H1 (cell line): ENCODE measurements around the gene EFCAB6. TPM values are rescaled to one million over a fixed set of nuclear protein-coding genes. Genes with fewer than 3 reads are reported as not detected.
A peak's percentile ranks its signal among the peaks of the same experiment; 100 is the strongest.

ENCODE experiments used
- CTCF ChIA-PET: fragments of 300-600 bp; sonication (Branson Sonifier 250); formaldehyde crosslinking; loops from one replicate; lab custom pipeline; 2021; ENCODE audit not compliant: partially characterized antibody; lab: Charles Lee
- POLR2A ChIA-PET: fragments of 300-600 bp; sonication (Branson Sonifier 250); formaldehyde crosslinking; loops from one replicate; lab custom pipeline; 2021; ENCODE audit warnings: inconsistent platforms; ENCODE audit not compliant: partially characterized antibody; lab: Charles Lee
- DNase-seq, 2 experiments: peaks; one replicate each; pipeline versions ENCODE4 v3.0.0 to v3.0.0-alpha.2; 2010 to 2022; ENCODE audit warnings: low spot score in 2 of 2, low read depth in 1 of 2, mixed read lengths in 1 of 2
- FAIRE-seq: peaks from 2 replicates; lab custom pipeline; 2011; peaks lifted over from hg19 to GRCh38; lab: Jason Lieb, UNC
- H2AFZ ChIP-seq: 2 replicates; pipeline ENCODE4 v1.8.1; 2012; ENCODE audit warnings: low read length, inconsistent platforms
- H2AK5ac ChIP-seq: 2 replicates; pipeline ENCODE4 v1.6.1; 2013; ENCODE audit warnings: low read depth, low read length
- H2BK120ac ChIP-seq: replicated peaks from 2 replicates; pipeline ENCODE3; 2013; ENCODE audit warnings: low read depth, low read length, inconsistent platforms
- H2BK12ac ChIP-seq: 2 replicates; pipeline ENCODE4 v1.6.1; 2013; ENCODE audit warnings: low read depth, low read length
- H2BK15ac ChIP-seq: 2 replicates; pipeline ENCODE4 v1.6.1; 2013; ENCODE audit warnings: low read length
- H2BK20ac ChIP-seq: 2 replicates; pipeline ENCODE4 v1.6.1; 2013; ENCODE audit warnings: low read length
- H2BK5ac ChIP-seq: 2 replicates; pipeline ENCODE4 v1.6.1; 2013; ENCODE audit warnings: low read depth, low read length
- H3K14ac ChIP-seq: 2 replicates; pipeline ENCODE4 v1.6.1; 2013; ENCODE audit warnings: inconsistent platforms; ENCODE audit not compliant: insufficient read length
- H3K18ac ChIP-seq: 2 replicates; pipeline ENCODE4 v1.6.1; 2013; ENCODE audit warnings: low read length; ENCODE audit errors: extremely low read depth
- H3K23ac ChIP-seq: 2 replicates; pipeline ENCODE4 v1.6.1; 2013; ENCODE audit warnings: inconsistent platforms; ENCODE audit not compliant: insufficient read length
- H3K23me2 ChIP-seq: 2 replicates; pipeline ENCODE4 v1.6.1; 2013; ENCODE audit warnings: low read depth, low read length
- H3K27ac ChIP-seq: 2 replicates; pipeline ENCODE4 v1.6.1; 2011; ENCODE audit warnings: low read depth, low read length, inconsistent platforms
- H3K27me3 ChIP-seq, 4 experiments: replicated peaks in 1 of 4; 1 replicate in 1 of 4; 2 replicates in 3 of 4; pipeline versions ENCODE4 v1.6.1 to v1.8.1; 2011 to 2013; ENCODE audit warnings: low read length in 3 of 4, mild to moderate bottlenecking in 3 of 4, inconsistent platforms in 2 of 4, mixed read lengths in 2 of 4, moderate library complexity in 1 of 4; ENCODE audit not compliant: control insufficient read depth in 3 of 4, insufficient read depth in 3 of 4; ENCODE audit errors: extremely low read depth in 1 of 4
- H3K36me3 ChIP-seq, 4 experiments: 2 replicates each; pipeline versions ENCODE4 v1.6.1 to v1.8.1; 2011 to 2013; ENCODE audit warnings: mild to moderate bottlenecking in 4 of 4, low read length in 3 of 4, moderate library complexity in 2 of 4, control low read depth in 1 of 4, inconsistent platforms in 1 of 4; ENCODE audit not compliant: insufficient read depth in 4 of 4, control insufficient read depth in 2 of 4
- H3K4ac ChIP-seq: replicated peaks from 2 replicates; pipeline ENCODE3; 2013; ENCODE audit warnings: low read length, low read depth, mixed read lengths, inconsistent platforms; ENCODE audit not compliant: insufficient read length
- H3K4me1 ChIP-seq, 4 experiments: replicated peaks in 1 of 4; 1 replicate in 1 of 4; 2 replicates in 3 of 4; pipeline versions ENCODE4 v1.6.1 to v1.8.1; 2011 to 2013; ENCODE audit warnings: low read length in 3 of 4, inconsistent platforms in 2 of 4, mixed read lengths in 1 of 4; ENCODE audit not compliant: insufficient read depth in 4 of 4, control insufficient read depth in 3 of 4
- H3K4me2 ChIP-seq, 2 experiments: 2 replicates each; pipeline versions ENCODE4 v1.6.1 to v1.8.1; 2011 to 2013; ENCODE audit warnings: low read depth in 2 of 2, low read length in 2 of 2, control low read depth in 1 of 2, inconsistent platforms in 1 of 2, mild to moderate bottlenecking in 1 of 2; ENCODE audit not compliant: insufficient read depth in 1 of 2
- H3K4me3 ChIP-seq, 4 experiments: fragments of 200-600, 300-600 bp in 1 of 4; sonication (generic), shearing (Covaris generic), sonication (Bioruptor Twin) in 1 of 4; 2 replicates each; pipeline versions ENCODE4 v1.5.1 to v1.8.1; 2011 to 2016; ENCODE audit warnings: low read length in 4 of 4, low read depth in 3 of 4, control low read depth in 2 of 4, inconsistent platforms in 2 of 4, mild to moderate bottlenecking in 2 of 4, mixed read lengths in 1 of 4, moderate library complexity in 1 of 4; ENCODE audit not compliant: insufficient read depth in 2 of 4; ENCODE audit errors: extremely low read depth in 1 of 4
- H3K56ac ChIP-seq: replicated peaks from 2 replicates; pipeline ENCODE3; 2013; ENCODE audit warnings: low read depth, mild to moderate bottlenecking, mixed read lengths, low read length, inconsistent platforms; ENCODE audit not compliant: insufficient read length
- H3K79me1 ChIP-seq: 2 replicates; pipeline ENCODE4 v1.6.1; 2013; ENCODE audit warnings: low read depth, low read length, control low read depth
- H3K79me2 ChIP-seq, 2 experiments: 2 replicates each; pipeline versions ENCODE4 v1.6.1 to v1.8.1; 2012 to 2013; ENCODE audit warnings: low read length in 2 of 2, mild to moderate bottlenecking in 2 of 2, inconsistent platforms in 1 of 2; ENCODE audit not compliant: insufficient read depth in 2 of 2, control insufficient read depth in 1 of 2
- H3K9ac ChIP-seq, 4 experiments: replicated peaks in 1 of 4; 1 replicate in 1 of 4; 2 replicates in 3 of 4; pipeline versions ENCODE4 v1.6.1 to v1.8.1; 2011 to 2013; ENCODE audit warnings: low read depth in 3 of 4, low read length in 3 of 4, control low read depth in 2 of 4, mild to moderate bottlenecking in 2 of 4, moderate library complexity in 2 of 4, inconsistent platforms in 1 of 4; ENCODE audit errors: extremely low read depth in 1 of 4
- H3K9me3 ChIP-seq, 2 experiments: 2 replicates each; pipeline versions ENCODE4 v1.6.1 to v1.8.1; 2012 to 2013; ENCODE audit warnings: mild to moderate bottlenecking in 2 of 2, moderate library complexity in 2 of 2, control low read depth in 1 of 2, inconsistent platforms in 1 of 2, low read depth in 1 of 2, low read length in 1 of 2, mixed read lengths in 1 of 2; ENCODE audit not compliant: insufficient read depth in 2 of 2
- H4K20me1 ChIP-seq, 2 experiments: replicated peaks in 1 of 2; 2 replicates each; pipeline versions ENCODE3 to v1.8.1; 2011 to 2013; ENCODE audit warnings: inconsistent platforms in 2 of 2, low read length in 2 of 2, mild to moderate bottlenecking in 1 of 2; ENCODE audit not compliant: insufficient read depth in 2 of 2, control insufficient read depth in 1 of 2
- H4K5ac ChIP-seq: 2 replicates; pipeline ENCODE4 v1.6.1; 2013; ENCODE audit warnings: low read length, low read depth, mixed read lengths, inconsistent platforms; ENCODE audit not compliant: insufficient read length
- H4K8ac ChIP-seq: 2 replicates; pipeline ENCODE4 v1.8.0; 2013; ENCODE audit warnings: mild to moderate bottlenecking, moderate library complexity, low read length, inconsistent platforms; ENCODE audit not compliant: insufficient read depth; ENCODE audit errors: extremely low read depth
- H4K91ac ChIP-seq: replicated peaks from 2 replicates; pipeline ENCODE3; 2013; ENCODE audit warnings: low read length, mixed read lengths, inconsistent platforms; ENCODE audit not compliant: insufficient read length
- BCL11A ChIP-seq, 2 experiments: IDR thresholded peaks; one replicate each; pipeline ENCODE4 v1.6.1; 2011; ENCODE audit warnings: low read depth in 2 of 2, low read length in 2 of 2, mild to moderate bottlenecking in 2 of 2
- GABPA ChIP-seq: IDR thresholded peaks from 2 replicates; pipeline ENCODE4 v1.6.1; 2011; ENCODE audit warnings: mild to moderate bottlenecking, low read length, moderate library complexity, borderline replicate concordance; ENCODE audit not compliant: insufficient read depth
- MAFK ChIP-seq: IDR thresholded peaks from 2 replicates; pipeline ENCODE4 v1.6.1; 2012; ENCODE audit warnings: low read depth, mild to moderate bottlenecking, improper control_type of control experiment, low read length
- NANOG ChIP-seq: IDR thresholded peaks from 2 replicates; pipeline ENCODE4 v1.6.1; 2011; ENCODE audit warnings: low read length, low read depth, mild to moderate bottlenecking, inconsistent platforms; ENCODE audit not compliant: insufficient read depth, poor library complexity, severe bottlenecking
- PHF8 ChIP-seq: fragments of 200-600 bp; sonication (generic); conservative IDR thresholded peaks from 2 replicates; pipeline ENCODE4 v1.7.1; 2012; ENCODE audit warnings: low read depth, mild to moderate bottlenecking, inconsistent platforms, low read length, moderate library complexity
- POU5F1 ChIP-seq: IDR thresholded peaks from 2 replicates; pipeline ENCODE4 v1.6.1; 2011; ENCODE audit warnings: low read depth, mild to moderate bottlenecking, low read length, moderate library complexity
- RBBP5 ChIP-seq: IDR thresholded peaks from 2 replicates; pipeline ENCODE4 v1.7.1; 2012; ENCODE audit warnings: low read depth, mild to moderate bottlenecking, inconsistent platforms, low read length, moderate library complexity, borderline replicate concordance
- SAP30 ChIP-seq: fragments of 300-600 bp; sonication (generic); IDR thresholded peaks from 2 replicates; pipeline ENCODE4 v1.7.1; 2012; ENCODE audit warnings: low read length, moderate library complexity, mild to moderate bottlenecking, inconsistent platforms; ENCODE audit not compliant: insufficient read depth, insufficient replicate concordance
- SIX5 ChIP-seq: IDR thresholded peaks from 2 replicates; pipeline ENCODE4 v1.6.1; 2011; ENCODE audit warnings: mild to moderate bottlenecking, low read depth, low read length
- WGBS, 2 experiments: shearing (Covaris generic) in 1 of 2; methylation state at CpG; one replicate each; pipeline versions ENCODE4 v1.1.6 to v1.1.7; 2013 to 2015; ENCODE audit warnings: low lambda C conversion rate in 2 of 2, mixed read lengths in 2 of 2, inconsistent platforms in 1 of 2, low coverage in 1 of 2, missing lambda C conversion rate in 1 of 2; ENCODE audit not compliant: insufficient replicate concordance in 2 of 2, insufficient coverage in 1 of 2, insufficient read length in 1 of 2; ENCODE audit errors: extremely low coverage in 1 of 2, missing lambda C conversion rate in 1 of 2; 5-methylcytosine and 5-hydroxymethylcytosine counted together
- polyA plus RNA-seq, 7 experiments: library from polyadenylated mRNA; depleted of rRNA in 3 of 7; stranded (reverse) in 5 of 7; unstranded in 2 of 7; fragments of >200 nt in 5 of 7; fragments of 200-250 nt in 2 of 7; gene quantifications; 1 replicate in 5 of 7; 2 replicates in 1 of 7; 4 replicates in 1 of 7; pipeline versions ENCODE4 v1.2.1 to v1.2.3, GENCODE V29; 2011 to 2013; ENCODE audit warnings: missing spikeins in 2 of 7, mixed read lengths in 2 of 7
- total RNA-seq: library from RNA; stranded (reverse); fragmentation: NEBNext Ultra II Directional; extraction: Animal tissue kit (Norgen Biotek cat#: 25700); gene quantifications from 2 replicates; pipeline ENCODE4 v1.2.1, GENCODE V29; 2021
- TF ChIP-seq, protein P1 (sequence below): IDR thresholded peaks from 2 replicates; pipeline ENCODE4 v1.6.1; 2011; ENCODE audit warnings: low read length, improper control_type of control experiment
- TF ChIP-seq, protein P2 (sequence below): IDR thresholded peaks from 2 replicates; pipeline ENCODE4 v1.6.1; 2012; ENCODE audit warnings: low read length, inconsistent platforms

The EFCAB6 gene
- total and polyA plus RNA-seq, 2 of the 8 experiments (the other 6 are each of a cell fraction or from before 2014, with no cell fraction given), result 0.32 to 1.7 TPM

DNA sequence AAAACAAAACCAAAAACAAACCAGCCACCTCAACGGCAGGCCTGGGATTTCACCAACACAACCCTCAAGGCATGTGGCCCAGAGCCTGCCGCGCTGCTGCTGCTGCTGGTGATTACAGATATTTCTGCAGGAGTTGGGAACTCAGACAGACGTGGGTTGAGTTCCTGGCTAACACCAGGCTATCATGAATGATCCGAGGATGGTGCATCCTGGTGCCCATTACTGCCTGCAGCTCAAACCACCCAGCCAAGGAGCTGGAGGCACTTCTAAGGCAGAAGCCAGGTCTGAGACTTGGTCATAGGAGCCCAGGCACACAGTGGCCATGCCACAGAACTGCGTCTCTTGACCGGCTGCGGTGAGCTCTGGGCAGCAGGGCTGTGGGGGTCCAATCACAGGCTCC is 248.5 kb downstream of the EFCAB6 start:
- H3K27me3 ChIP-seq, result no peaks in the 10 kb centered on the region
- H3K4me3 ChIP-seq, result no peak overlapping the region
- no peaks in the 10 kb centered on the region for H3K79me1 ChIP-seq
- H4K5ac ChIP-seq, result no peak overlapping the region
- no peaks in the 10 kb centered on the region for H3K36me3 ChIP-seq
- 0 out of 2 replicates have a peak overlapping the region, but pooled peaks have one; percentile 23 for H2BK20ac ChIP-seq
- peaks cover 0 to 4% (median 0%) of the 10 kb centered on the region in 4 experiments; a peak in 4 of 7 replicates for H3K4me1 ChIP-seq
- CTCF ChIA-PET, result no interaction called here
- no peak overlapping the region for H2AK5ac ChIP-seq
- no peak overlapping the region for H3K9ac ChIP-seq
- no peak overlapping the region for H3K56ac ChIP-seq
- no peak overlapping the region for H3K23ac ChIP-seq
- peak overlapping the region; percentile 72 for H2BK120ac ChIP-seq
- H3K9me3 ChIP-seq, result no peaks in the 10 kb centered on the region; a peak in 1 of 4 replicates
- no peak overlapping the region for H3K14ac ChIP-seq
- H2AFZ ChIP-seq, result no peak overlapping the region
- H2BK5ac ChIP-seq, result no peak overlapping the region
- peak overlapping the region; percentile 21 for H3K4ac ChIP-seq
- no peak for DNase-seq
- no peak overlapping the region for H4K91ac ChIP-seq
- H3K18ac ChIP-seq, result no peak overlapping the region
- POLR2A ChIA-PET, result no interaction called here
- H4K20me1 ChIP-seq, result no peaks in the 10 kb centered on the region
- H4K8ac ChIP-seq, result no peak overlapping the region
- WGBS, 2 experiments, result 95% methylated on average over 8 of the region's 8 CpGs; no CpG with 5 or more reads in 1 of the 2 experiments
- no peak overlapping the region for H2BK12ac ChIP-seq
- H3K4me2 ChIP-seq, result no peak overlapping the region
- no peak overlapping the region for H3K27ac ChIP-seq
- no peak overlapping the region for H2BK15ac ChIP-seq
- H3K23me2 ChIP-seq, result no peaks in the 10 kb centered on the region
- no peak for FAIRE-seq
- no peaks in the 10 kb centered on the region for H3K79me2 ChIP-seq
- TF ChIP-seq, protein P1, sequence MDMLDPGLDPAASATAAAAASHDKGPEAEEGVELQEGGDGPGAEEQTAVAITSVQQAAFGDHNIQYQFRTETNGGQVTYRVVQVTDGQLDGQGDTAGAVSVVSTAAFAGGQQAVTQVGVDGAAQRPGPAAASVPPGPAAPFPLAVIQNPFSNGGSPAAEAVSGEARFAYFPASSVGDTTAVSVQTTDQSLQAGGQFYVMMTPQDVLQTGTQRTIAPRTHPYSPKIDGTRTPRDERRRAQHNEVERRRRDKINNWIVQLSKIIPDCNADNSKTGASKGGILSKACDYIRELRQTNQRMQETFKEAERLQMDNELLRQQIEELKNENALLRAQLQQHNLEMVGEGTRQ, result no peak
- TF ChIP-seq, protein P2, sequence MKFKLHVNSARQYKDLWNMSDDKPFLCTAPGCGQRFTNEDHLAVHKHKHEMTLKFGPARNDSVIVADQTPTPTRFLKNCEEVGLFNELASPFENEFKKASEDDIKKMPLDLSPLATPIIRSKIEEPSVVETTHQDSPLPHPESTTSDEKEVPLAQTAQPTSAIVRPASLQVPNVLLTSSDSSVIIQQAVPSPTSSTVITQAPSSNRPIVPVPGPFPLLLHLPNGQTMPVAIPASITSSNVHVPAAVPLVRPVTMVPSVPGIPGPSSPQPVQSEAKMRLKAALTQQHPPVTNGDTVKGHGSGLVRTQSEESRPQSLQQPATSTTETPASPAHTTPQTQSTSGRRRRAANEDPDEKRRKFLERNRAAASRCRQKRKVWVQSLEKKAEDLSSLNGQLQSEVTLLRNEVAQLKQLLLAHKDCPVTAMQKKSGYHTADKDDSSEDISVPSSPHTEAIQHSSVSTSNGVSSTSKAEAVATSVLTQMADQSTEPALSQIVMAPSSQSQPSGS, result no peak
- TF ChIP-seq SAP30 (no peak), MAFK (no peak), PHF8 (no peak), BCL11A (IDR thresholded peaks at IDR 0.05; ENCODE audit: low read depth in 2 of 2, low read length in 2 of 2) (no peak), NANOG (no peak), GABPA (no peak), SIX5 (no peak), POU5F1 (no peak), RBBP5 (no peak)
